ACHN (cell line): ENCODE measurements around the gene PPIF.
"Not testable (repeated sequence)": the region's sequence is repeated elsewhere in the genome, so short reads cannot be mapped to it uniquely, and the experiment has no call there.

Experiments used
- DNase-seq: peaks from one replicate; pipeline ENCODE4 v3.0.0-alpha.2; 2015
- in situ Hi-C: cut with HindIII; loops from 2 replicates; pipeline ENCODE4 v1.10.0; 2017; ENCODE audit warnings: low sequenced_read_pairs, low pct_ligation_motif_present, low pct_unique_long_range_greater_than_20kb

PPIF gene

GRCh38 chr10:79328147-79328701 lies 19.0 kb upstream of the PPIF start:
- in situ Hi-C loops = no loop called here

GRCh38 chr10:79328737-79329504 lies 18.3 kb upstream of the PPIF start:
- DNase-seq = peak; percentile 62
- in situ Hi-C loops = no loop called here

More at GRCh38 chr10:79328147-79328701, 19.0 kb upstream of the PPIF start:
- no peak for DNase-seq

- DNase-seq = peak; percentile 24
- in situ Hi-C loops = no loop called here
These were observed 17.7 kb upstream of the PPIF start for GRCh38 chr10:79329529-79329928.

- no peak for DNase-seq
- in situ Hi-C loops = no loop called here
These were observed 16.0 kb upstream of the PPIF start for GRCh38 chr10:79331226-79331625.

GRCh38 chr10:79331709-79332108 lies 15.6 kb upstream of the PPIF start:
- DNase-seq = peak; percentile 27
- in situ Hi-C loops = no loop called here

- in situ Hi-C loops, DNase-seq: not testable (repeated sequence)
These were observed 14.5 kb upstream of the PPIF start for GRCh38 chr10:79332610-79333315.

GRCh38 chr10:79333513-79333912 lies 13.8 kb upstream of the PPIF start:
- DNase-seq = peak; percentile 16
- in situ Hi-C loops = no loop called here

GRCh38 chr10:79334573-79334972 lies 12.7 kb upstream of the PPIF start:
- in situ Hi-C loops = no loop called here
- no peak for DNase-seq

GRCh38 chr10:79335094-79335469 lies 12.2 kb upstream of the PPIF start:
- DNase-seq = no peak
- in situ Hi-C loops = no loop called here

- no peak for DNase-seq
- in situ Hi-C loops = no loop called here
These were observed 11.6 kb upstream of the PPIF start for GRCh38 chr10:79335470-79336235.

GRCh38 chr10:79336276-79336675 lies 11.0 kb upstream of the PPIF start:
- in situ Hi-C loops = no loop called here
- no peak for DNase-seq

- DNase-seq = no peak
- in situ Hi-C loops = no loop called here
These were observed 10.5 kb upstream of the PPIF start for GRCh38 chr10:79336739-79337138.

GRCh38 chr10:79337783-79338469 lies 9.3 kb upstream of the PPIF start:
- in situ Hi-C loops, DNase-seq: not testable (repeated sequence)

GRCh38 chr10:79339266-79339665 lies 8.0 kb upstream of the PPIF start:
- DNase-seq = no peak

GRCh38 chr10:79340646-79341244 lies 6.5 kb upstream of the PPIF start:
- in situ Hi-C loops = no loop called here
- no peak for DNase-seq

More at GRCh38 chr10:79339266-79339665, 8.0 kb upstream of the PPIF start:
- in situ Hi-C loops = no loop called here

- no peak for DNase-seq
- in situ Hi-C loops = no loop called here
These were observed 4.9 kb upstream of the PPIF start for GRCh38 chr10:79342295-79342761.

GRCh38 chr10:79342811-79343561 lies 4.3 kb upstream of the PPIF start:
- in situ Hi-C loops = no loop called here
- no peak for DNase-seq
